A673 (cell line): ENCODE data around the gene SLC9A5. TPM values are rescaled to one million over a fixed set of nuclear protein-coding genes. Genes with fewer than 3 reads are reported as not detected.

ENCODE experiments used
- BruUV-seq: library from RNA; stranded (reverse); fragments of 400-500 nt; replicated peaks from 2 replicates; lab custom pipeline; 2021; lab: Mats Ljungman, UMichigan
- CTCF ChIA-PET: fragments of 300-600 bp; sonication (Branson Sonifier 250); formaldehyde crosslinking; loops from one replicate; lab custom pipeline; 2022; ENCODE audit warnings: antibody characterized with exemption; lab: Charles Lee
- POLR2A ChIA-PET: fragments of 300-600 bp; sonication (Branson Sonifier 250); formaldehyde crosslinking; loops from one replicate; lab custom pipeline; 2022; ENCODE audit warnings: antibody characterized with exemption; ENCODE audit not compliant: low non-redundant PET; lab: Charles Lee
- DNase-seq: peaks from one replicate; pipeline ENCODE4 v3.0.0-alpha.2; 2015; ENCODE audit warnings: low spot score
- H3K27ac ChIP-seq: fragments of 200-600 bp; sonication (generic); 2 replicates; pipeline ENCODE4 v1.5.1; 2016; ENCODE audit warnings: mixed run types, low read depth, mild to moderate bottlenecking, mixed read lengths, antibody characterized with exemption, low read length; ENCODE audit not compliant: poor library complexity, severe bottlenecking
- H3K27me3 ChIP-seq: fragments of 200-600 bp; sonication (generic); replicated peaks from 2 replicates; pipeline ENCODE4 v1.6.1; 2017; ENCODE audit warnings: mixed run types, low read depth, mild to moderate bottlenecking, mixed read lengths, antibody characterized with exemption, low read length; ENCODE audit not compliant: insufficient read depth, poor library complexity
- H3K36me3 ChIP-seq: fragments of 200-600 bp; sonication (generic); 2 replicates; pipeline ENCODE4 v1.6.1; 2016; ENCODE audit warnings: mixed run types, mild to moderate bottlenecking, mixed read lengths, antibody characterized with exemption, low read length; ENCODE audit not compliant: insufficient read depth, poor library complexity, severe bottlenecking
- H3K4me1 ChIP-seq: fragments of 200-600 bp; sonication (generic); 2 replicates; pipeline ENCODE4 v1.6.1; 2017; ENCODE audit warnings: mixed run types, mild to moderate bottlenecking, mixed read lengths, antibody characterized with exemption, low read length; ENCODE audit not compliant: insufficient read depth, poor library complexity, severe bottlenecking
- H3K4me3 ChIP-seq: fragments of 200-600 bp; sonication (generic); 2 replicates; pipeline ENCODE4 v1.5.1; 2016; ENCODE audit warnings: low read depth, mixed run types, mild to moderate bottlenecking, mixed read lengths, low read length; ENCODE audit not compliant: poor library complexity, severe bottlenecking
- H3K9me3 ChIP-seq: fragments of 200-600 bp; sonication (generic); 2 replicates; pipeline ENCODE4 v1.6.1; 2016; ENCODE audit warnings: mixed run types, low read depth, mild to moderate bottlenecking, mixed read lengths, antibody characterized with exemption, low read length; ENCODE audit not compliant: poor library complexity, severe bottlenecking
- EZH2 ChIP-seq: fragments of 200-600 bp; sonication (generic); IDR thresholded peaks from 2 replicates; pipeline ENCODE4 v1.6.1; 2017; ENCODE audit warnings: borderline replicate concordance, low read depth, mild to moderate bottlenecking, mixed read lengths, antibody characterized with exemption, low read length; ENCODE audit not compliant: poor library complexity, severe bottlenecking
- intact Hi-C: fragments of 100-400 bp; cut with micrococcal nuclease; formaldehyde crosslinking; loops from one replicate; pipeline ENCODE4 v1.10.0; 2022; ENCODE audit not compliant: unreplicated experiment
- total RNA-seq: library from RNA; stranded (reverse); gene quantifications from 2 replicates; pipeline ENCODE4 v1.2.3, GENCODE V29; 2021
- TF ChIP-seq, protein P1 (sequence below): fragments of 300-800, 200-600 bp; sonication (generic); conservative IDR thresholded peaks from 2 replicates; pipeline ENCODE4 v1.5.1; 2017; ENCODE audit warnings: low read depth, mild to moderate bottlenecking, antibody characterized with exemption, low read length, moderate library complexity, mixed read lengths

SLC9A5 gene
- total RNA-seq, 1 experiment from 2014 or later, result 2.4 TPM

- CTCF ChIA-PET, result interaction anchor here (0.7 kb wide), 1 partner anchor 45 kb away, joined by 8 read pairs; no protein-coding TSS in a partner anchor
- no peak overlapping the region for H3K4me3 ChIP-seq
- POLR2A ChIA-PET, result no interaction called here
Measured at GRCh38 chr16:67199808-67200198, 49.0 kb upstream of the SLC9A5 start.

GRCh38 chr16:67200491-67200890 is 48.3 kb upstream of the SLC9A5 start:
- CTCF ChIA-PET, result interaction anchor here (0.6 to 0.7 kb wide), 2 partner anchors 44 to 254 kb away, joined by 3 to 8 read pairs; no protein-coding TSS in a partner anchor
- Histone ChIP-seq H3K27me3 (no peaks in the 10 kb centered on the region), H3K36me3 (peaks cover 48% of the 10 kb centered on the region), H3K27ac (no peak overlapping the region), H3K4me1 (no peaks in the 10 kb centered on the region), H3K9me3 (no peaks in the 10 kb centered on the region), H3K4me3 (no peak overlapping the region)
- no TSS peak for BruUV-seq
- DNase-seq, result no peak
- POLR2A ChIA-PET, result no interaction called here
- TF ChIP-seq EZH2, result no peak
- TF ChIP-seq, protein P1, sequence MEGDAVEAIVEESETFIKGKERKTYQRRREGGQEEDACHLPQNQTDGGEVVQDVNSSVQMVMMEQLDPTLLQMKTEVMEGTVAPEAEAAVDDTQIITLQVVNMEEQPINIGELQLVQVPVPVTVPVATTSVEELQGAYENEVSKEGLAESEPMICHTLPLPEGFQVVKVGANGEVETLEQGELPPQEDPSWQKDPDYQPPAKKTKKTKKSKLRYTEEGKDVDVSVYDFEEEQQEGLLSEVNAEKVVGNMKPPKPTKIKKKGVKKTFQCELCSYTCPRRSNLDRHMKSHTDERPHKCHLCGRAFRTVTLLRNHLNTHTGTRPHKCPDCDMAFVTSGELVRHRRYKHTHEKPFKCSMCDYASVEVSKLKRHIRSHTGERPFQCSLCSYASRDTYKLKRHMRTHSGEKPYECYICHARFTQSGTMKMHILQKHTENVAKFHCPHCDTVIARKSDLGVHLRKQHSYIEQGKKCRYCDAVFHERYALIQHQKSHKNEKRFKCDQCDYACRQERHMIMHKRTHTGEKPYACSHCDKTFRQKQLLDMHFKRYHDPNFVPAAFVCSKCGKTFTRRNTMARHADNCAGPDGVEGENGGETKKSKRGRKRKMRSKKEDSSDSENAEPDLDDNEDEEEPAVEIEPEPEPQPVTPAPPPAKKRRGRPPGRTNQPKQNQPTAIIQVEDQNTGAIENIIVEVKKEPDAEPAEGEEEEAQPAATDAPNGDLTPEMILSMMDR, result no peak
- intact Hi-C loops, result no loop called here

More at GRCh38 chr16:67199808-67200198, 49.0 kb upstream of the SLC9A5 start:
- TF ChIP-seq, protein P1, result no peak
- no peak for TF ChIP-seq EZH2
- no peak for DNase-seq
- peaks cover 55% of the 10 kb centered on the region for H3K36me3 ChIP-seq
- H3K27ac ChIP-seq, result no peak overlapping the region
- H3K27me3 ChIP-seq, result no peaks in the 10 kb centered on the region
- BruUV-seq, result no TSS peak
- intact Hi-C loops, result no loop called here
- H3K9me3 ChIP-seq, result no peaks in the 10 kb centered on the region
- H3K4me1 ChIP-seq, result no peaks in the 10 kb centered on the region

DNA sequence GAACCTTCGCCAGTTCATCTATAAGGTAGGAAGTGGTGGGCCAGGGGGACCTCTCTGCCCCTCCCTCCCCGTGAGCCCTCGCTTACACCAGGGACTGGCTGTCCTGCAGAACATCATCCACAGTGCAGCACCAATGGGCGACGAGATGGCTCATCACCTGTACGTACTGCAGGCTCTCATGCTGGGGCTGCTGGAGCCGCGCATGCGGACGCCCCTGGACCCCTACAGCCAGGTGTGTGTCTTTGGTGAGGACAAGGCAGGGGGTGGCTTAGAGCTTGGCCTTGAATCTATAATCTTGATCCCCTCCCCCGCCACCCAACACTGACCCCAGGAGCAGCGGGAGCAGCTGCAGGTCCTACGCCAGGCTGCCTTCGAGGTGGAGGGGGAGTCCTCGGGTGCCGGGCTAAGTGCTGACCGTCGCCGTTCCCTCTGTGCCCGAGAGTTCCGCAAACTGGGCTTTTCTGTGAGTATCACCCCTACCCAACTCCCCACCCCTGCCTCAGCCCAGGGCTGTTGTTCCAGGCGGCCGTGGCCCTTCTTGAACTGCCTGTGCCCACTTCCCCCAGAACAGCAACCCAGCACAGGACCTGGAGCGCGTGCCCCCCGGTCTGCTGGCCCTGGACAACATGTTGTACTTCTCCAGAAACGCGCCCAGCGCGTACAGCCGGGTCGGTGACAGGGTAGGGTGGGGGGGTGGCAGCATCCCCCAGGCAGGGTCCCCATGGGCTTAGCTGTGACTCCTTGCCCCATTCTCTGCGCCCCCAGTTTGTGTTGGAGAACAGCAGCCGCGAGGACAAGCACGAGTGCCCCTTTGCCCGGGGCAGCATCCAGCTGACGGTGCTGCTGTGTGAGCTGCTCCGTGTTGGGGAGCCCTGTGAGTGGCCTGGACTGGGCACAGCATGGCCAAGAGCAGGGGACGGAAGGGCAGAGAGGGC is 47.1 kb upstream of the SLC9A5 start:
- peaks cover 37% of the 10 kb centered on the region for H3K36me3 ChIP-seq
- no TSS peak for BruUV-seq
- POLR2A ChIA-PET, result no interaction called here

More for the DNA sequence above, 47.1 kb upstream of the SLC9A5 start:
- TF ChIP-seq, protein P1, result no peak
- no peak for TF ChIP-seq EZH2
- intact Hi-C loops, result no loop called here
- CTCF ChIA-PET, result interaction anchor here (0.6 kb wide), 1 partner anchor 171 kb away, joined by 13 read pairs; no protein-coding TSS in a partner anchor
- Histone ChIP-seq H3K9me3 (no peaks in the 10 kb centered on the region), H3K27ac (no peak overlapping the region), H3K4me3 (no peak overlapping the region), H3K4me1 (no peaks in the 10 kb centered on the region), H3K27me3 (no peaks in the 10 kb centered on the region)
- DNase-seq, result no peak
